ENCODE data around the gene APPL1. TPM values are rescaled to one million over a fixed set of nuclear protein-coding genes. Genes with fewer than 3 reads are reported as not detected.

Gene APPL1
- total RNA-seq, 1 donor from 2014 or later, result 34.2 TPM

GRCh38 chr3:57227930-57228751 lies 612 bp downstream of the APPL1 start:
- Mint-ChIP-seq H3K36me3 (peaks cover 3% of the 10 kb centered on the region), H3K4me3 (peak overlapping the region; percentile 96)

DNA sequence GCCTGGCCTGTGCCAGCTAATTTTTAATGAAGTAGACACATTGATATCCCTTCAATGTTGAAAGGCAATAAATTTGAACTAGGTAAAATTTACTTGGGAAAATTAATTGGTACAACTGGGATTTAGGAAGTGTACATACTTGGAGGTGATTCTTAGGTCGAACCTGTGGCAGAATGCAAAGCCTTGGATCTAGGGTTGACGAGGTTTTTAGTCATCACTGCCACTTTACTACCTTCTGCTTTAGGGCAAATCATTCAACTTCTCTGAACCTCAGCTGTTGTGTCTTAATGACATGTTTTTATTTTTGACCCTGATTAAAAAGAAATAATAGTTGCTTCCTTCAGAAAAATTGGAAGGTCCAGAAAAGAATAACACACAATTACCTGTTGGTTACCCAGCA lies 2.5 kb downstream of the APPL1 start:
- no peak for DNase-seq (ENCODE audit: extremely low spot score, unreplicated experiment)
- Mint-ChIP-seq H3K27ac (no peak overlapping the region), H3K36me3 (peaks cover 3% of the 10 kb centered on the region), H3K27me3 (no peaks in the 10 kb centered on the region), H3K4me1 (ENCODE audit: unreplicated experiment) (peaks cover 21% of the 10 kb centered on the region), H3K4me3 (no peak overlapping the region), H3K9me3 (no peaks in the 10 kb centered on the region)
- TF ChIP-seq CTCF (conservative IDR thresholded peaks at IDR 0.05), result no peak

More at GRCh38 chr3:57227930-57228751, 612 bp downstream of the APPL1 start:
- Mint-ChIP-seq H3K27me3 (no peaks in the 10 kb centered on the region), H3K9me3 (no peaks in the 10 kb centered on the region), H3K27ac (peak overlapping the region; percentile 89), H3K4me1 (ENCODE audit: unreplicated experiment) (peaks cover 21% of the 10 kb centered on the region)
- TF ChIP-seq CTCF (conservative IDR thresholded peaks at IDR 0.05), result no peak
- DNase-seq (ENCODE audit: extremely low spot score, unreplicated experiment), result no peak

GRCh38 chr3:57233799-57234198 lies 6.3 kb downstream of the APPL1 start:
- Mint-ChIP-seq H3K27me3 (no peaks in the 10 kb centered on the region), H3K36me3 (peaks cover 5% of the 10 kb centered on the region), H3K4me3 (no peak overlapping the region), H3K4me1 (ENCODE audit: unreplicated experiment) (peaks cover 7% of the 10 kb centered on the region), H3K27ac (no peak overlapping the region), H3K9me3 (no peaks in the 10 kb centered on the region)
- no peak for DNase-seq (ENCODE audit: extremely low spot score, unreplicated experiment)
- no peak for TF ChIP-seq CTCF (conservative IDR thresholded peaks at IDR 0.05)

DNA sequence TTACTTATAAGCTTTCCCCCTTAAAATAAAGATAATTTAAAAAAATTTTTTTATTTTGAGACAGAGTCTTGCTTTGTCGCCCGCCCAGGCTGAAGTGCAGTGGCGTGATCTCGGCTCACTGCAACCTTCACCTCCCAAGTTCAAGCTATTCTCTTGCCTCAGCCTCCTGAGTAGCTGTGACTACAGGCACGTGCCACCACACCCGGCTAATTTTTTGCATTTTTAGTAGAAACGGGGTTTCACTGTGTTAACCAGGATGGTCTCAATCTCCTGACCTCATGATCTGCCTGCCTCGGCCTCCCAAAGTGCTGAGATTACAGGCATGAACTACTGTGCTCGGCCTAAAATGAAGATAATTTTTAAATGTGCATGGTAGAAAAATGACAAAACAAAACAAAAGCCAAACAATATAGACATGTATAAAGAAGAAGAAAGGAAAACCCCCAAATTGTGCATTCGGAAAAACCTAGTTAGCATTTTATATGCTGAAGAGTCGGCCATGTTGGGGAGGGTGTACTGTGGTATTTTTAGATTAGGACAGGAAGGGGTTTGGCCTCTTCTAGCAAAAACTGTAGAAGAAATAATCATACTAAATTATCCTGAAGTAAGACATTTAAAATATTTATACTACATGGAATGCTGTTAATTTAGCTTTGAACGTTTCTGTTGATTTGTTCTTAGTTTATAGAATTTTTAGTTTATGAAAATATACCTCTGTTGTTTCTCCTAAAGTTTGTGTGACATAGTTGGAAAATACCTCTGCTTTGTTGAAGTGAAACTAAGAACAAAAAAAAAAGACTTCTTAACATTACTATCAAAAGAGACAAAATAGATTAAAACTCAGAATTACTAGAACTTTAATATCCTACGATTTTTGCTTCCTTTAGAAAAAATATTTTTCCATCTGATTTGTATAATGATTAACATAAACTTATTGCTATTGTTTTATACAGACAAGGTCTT lies 7.4 kb downstream of the APPL1 start:
- H3K27me3 Mint-ChIP-seq, result no peaks in the 10 kb centered on the region
- no peak for DNase-seq (ENCODE audit: extremely low spot score, unreplicated experiment)
- no peaks in the 10 kb centered on the region for H3K4me1 Mint-ChIP-seq (ENCODE audit: unreplicated experiment)
- no peak overlapping the region for H3K27ac Mint-ChIP-seq
- no peak overlapping the region for H3K4me3 Mint-ChIP-seq
- H3K9me3 Mint-ChIP-seq, result no peaks in the 10 kb centered on the region
- no peak for TF ChIP-seq CTCF (conservative IDR thresholded peaks at IDR 0.05)
- H3K36me3 Mint-ChIP-seq, result peaks cover 11% of the 10 kb centered on the region

GRCh38 chr3:57244946-57245345 lies 17.4 kb downstream of the APPL1 start:
- Mint-ChIP-seq H3K36me3 (peaks cover 33% of the 10 kb centered on the region), H3K4me1 (ENCODE audit: unreplicated experiment) (no peaks in the 10 kb centered on the region)

More at GRCh38 chr3:57244946-57245345, 17.4 kb downstream of the APPL1 start:
- H3K4me3 Mint-ChIP-seq, result no peak overlapping the region
- TF ChIP-seq CTCF (conservative IDR thresholded peaks at IDR 0.05), result no peak
- H3K27ac Mint-ChIP-seq, result no peak overlapping the region
- H3K9me3 Mint-ChIP-seq, result no peaks in the 10 kb centered on the region
- DNase-seq (ENCODE audit: extremely low spot score, unreplicated experiment), result no peak
- H3K27me3 Mint-ChIP-seq, result no peaks in the 10 kb centered on the region

Measured in type B pancreatic cell (in vitro differentiated cells).